GM21528 (cell line): Measurements from ENCODE around the gene RNF126.
A peak's percentile ranks its signal among the peaks of the same experiment; 100 is the strongest.

Source experiments
- ATAC-seq: cut with Tn5 transposase; IDR thresholded peaks from one replicate; pipeline ENCODE4 v1.9.1; 2021; ENCODE audit warnings: mild to moderate bottlenecking, moderate library complexity; ENCODE audit not compliant: unreplicated experiment, low FRiP score

The RNF126 gene

DNA sequence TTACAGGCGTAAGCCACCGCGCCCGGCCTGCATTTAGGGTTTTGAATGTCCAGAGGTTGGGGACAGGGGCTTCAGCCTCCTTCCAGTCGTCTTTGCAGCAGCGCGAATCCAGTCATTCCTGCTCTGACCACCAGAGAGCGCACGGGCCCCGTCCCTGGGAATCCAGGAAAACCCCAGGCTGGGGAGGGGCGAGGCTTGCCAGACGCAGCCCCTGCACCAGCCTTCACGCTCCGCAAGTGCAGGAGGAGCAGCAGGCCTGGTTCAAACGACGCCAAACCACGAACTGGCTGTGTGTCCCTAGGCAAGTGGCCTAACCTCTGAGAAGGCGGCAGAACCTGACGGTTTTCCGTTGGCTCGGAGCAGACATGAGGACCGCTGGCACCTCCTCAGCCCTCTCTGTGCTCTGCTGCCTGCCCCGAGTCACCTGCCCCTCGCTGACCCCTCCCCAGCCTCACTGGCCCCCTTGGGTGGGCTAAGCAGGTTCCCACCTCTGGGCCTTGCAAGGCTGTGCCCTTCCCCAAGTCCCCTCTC lies 2.0 kb upstream of the RNF126 start:
- no peak for ATAC-seq

DNA sequence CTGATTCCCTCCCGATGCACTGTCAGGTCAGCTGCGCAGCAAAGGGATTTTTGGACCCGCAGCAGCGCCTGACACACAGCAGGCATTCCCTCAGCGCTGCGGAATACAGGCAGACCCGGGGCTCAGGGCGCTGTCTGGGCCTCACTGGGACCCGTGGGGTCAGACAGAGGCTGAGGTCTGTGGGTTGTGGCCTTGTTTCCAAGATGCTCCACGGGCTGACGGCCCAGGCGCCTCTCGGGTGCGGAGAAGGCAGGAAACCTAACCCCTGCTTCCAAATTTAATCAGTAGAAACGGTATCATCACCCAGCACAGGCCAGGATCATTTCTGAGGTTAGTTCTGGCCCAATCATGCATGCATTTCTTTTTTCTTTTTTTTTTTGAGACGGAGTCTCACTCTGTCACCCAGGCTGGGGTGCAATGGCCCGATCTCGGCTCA lies 686 bp upstream of the RNF126 start:
- ATAC-seq, result no peak

DNA sequence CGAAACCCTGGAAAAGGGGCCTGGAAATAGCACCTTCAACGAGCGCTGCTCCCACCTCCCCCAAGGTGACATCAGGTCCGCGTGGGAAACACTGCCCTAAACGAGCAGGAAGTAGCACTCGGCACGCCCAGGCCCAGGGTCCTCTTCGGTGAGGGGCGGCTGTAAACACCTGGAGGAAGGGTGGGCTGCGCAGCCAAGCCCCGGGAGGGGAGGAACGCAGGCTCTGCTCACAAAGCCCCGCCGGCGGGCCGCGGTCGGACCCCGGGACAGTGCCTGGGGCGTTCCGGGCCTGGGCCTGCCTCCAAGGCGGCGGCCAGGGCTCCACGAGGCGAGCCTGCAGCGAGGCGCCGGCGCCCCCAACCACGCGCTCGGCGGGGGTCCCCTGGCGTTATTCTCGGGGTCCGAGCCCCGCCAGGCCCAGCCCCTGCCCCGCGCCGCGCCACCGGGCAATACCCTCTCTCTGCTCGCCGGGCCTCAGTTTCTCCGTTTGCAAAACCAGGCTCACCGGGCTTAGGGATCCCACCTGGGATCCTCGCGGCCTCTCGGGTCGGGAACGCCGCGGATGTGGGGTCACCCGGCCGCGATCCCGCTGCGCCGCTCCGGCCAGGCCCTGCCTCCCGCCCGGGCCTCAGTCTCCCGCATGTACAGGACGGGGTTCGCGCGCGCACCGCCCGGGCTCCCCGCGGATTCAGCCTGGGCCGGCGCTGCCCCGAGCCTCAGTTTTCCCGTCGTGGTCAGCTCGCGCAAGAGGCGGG lies 630 bp downstream of the RNF126 start:
- ATAC-seq, result peak; percentile 13

DNA sequence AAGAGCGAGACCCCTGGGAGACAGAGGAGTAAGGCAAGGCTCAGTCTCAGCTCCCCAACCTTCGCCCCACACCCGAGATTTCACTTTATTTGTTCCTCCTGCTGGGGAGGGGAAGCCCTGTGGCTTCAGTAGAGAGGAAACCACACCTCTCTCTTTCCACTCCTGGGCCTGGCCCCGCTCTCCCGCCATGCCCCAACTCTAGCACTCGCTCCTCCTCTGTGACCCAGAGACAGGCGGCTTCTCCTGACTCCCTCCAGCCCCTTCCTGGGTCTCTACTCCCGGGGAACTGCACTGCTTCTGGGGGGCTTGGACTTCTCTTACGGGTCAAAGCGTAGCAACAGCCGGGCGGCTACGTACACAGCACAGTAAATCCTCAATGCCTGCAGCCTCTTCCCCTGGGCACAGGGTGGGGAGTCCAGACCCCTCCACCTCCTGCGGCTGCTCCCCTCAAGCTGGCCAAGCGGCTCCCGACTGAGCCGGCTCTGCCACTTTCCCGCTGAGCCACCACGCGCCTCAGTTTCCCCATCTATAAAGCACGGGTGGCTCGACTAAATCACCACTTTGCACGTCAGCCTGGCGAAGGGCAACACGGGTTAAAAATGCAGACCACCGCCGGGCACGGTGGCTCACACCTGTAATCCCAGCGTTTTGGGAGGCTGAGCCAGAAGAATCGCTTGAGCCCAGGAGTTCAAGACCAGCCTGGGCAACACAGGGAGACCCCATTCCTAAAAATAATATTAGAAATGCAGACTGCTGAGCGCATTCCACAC lies 1.4 kb downstream of the RNF126 start:
- ATAC-seq, result no peak

DNA sequence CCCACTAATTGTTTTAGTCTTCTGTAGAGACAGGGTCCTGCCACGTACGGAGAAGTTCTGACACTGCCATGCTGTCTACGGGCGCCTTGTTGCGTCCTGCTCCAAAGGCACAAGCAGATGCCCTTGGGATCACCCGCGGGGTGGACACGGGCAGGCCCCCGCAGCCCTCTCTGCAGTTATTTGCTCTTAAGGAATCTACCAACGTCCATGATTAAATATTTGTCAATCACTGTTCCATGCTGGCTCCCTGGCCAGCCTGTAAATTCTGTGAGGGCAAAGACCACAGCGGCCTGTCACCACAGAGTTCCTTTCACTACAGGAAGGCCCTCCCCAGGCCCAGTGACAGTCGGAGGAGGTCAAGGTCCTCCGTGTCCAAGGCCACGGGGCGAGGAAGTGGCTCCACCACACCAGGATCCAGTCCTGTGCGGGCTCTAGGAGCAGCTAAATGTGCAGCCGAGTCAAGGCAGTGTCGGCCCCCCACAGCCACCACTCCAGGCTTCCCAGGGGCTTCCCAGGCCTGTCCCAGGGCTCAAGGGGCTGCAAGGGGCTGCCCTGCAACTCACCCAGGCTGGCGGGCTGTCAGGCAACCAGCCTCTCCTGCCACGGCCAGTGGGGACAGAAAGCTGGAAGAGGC lies 2.1 kb downstream of the RNF126 start:
- no peak for ATAC-seq

DNA sequence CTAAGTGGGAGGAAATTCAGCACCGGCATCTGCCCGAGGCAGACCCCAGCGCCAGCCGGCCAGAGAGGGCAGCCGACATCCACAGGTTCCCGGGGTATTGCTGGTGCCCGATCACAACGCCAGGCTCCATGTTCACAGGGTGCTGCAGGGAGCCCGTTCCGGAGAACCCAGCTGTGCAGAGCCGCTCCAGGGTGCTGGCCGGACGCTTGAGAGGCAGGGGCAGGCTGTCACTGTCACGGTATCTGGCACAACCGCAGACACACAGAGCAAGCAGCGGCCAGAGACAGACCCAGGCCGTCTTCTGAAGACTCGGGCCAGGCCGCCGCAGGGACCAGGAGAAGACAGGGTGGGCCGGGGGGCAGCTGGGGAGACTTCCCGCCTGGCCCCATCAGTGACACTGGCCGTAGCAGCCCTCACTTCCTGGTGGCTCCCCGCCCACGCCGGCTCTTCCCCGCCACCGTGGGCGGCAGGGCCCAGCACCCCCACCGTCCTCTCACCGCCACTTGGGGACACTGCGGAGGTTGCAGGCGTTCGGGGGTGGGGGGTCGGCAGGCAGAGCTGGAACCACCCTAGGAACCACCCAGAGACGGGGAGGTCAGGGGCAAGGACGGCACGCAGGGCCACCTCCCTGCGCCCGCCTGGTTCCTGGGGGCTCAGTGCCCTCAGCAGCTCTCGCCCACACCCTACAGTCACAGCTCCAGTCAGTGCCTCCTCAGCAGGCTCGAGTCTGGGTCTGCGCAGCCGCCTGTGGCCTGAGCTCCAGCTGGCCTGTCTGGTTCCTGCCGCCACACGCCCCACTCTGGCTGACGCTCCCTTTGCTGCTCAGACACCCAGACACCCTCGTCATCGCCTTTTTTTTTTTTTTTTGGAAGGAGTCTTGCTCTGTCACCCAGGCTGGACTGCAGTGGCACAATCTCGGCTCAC lies 3.8 kb downstream of the RNF126 start:
- no peak for ATAC-seq

DNA sequence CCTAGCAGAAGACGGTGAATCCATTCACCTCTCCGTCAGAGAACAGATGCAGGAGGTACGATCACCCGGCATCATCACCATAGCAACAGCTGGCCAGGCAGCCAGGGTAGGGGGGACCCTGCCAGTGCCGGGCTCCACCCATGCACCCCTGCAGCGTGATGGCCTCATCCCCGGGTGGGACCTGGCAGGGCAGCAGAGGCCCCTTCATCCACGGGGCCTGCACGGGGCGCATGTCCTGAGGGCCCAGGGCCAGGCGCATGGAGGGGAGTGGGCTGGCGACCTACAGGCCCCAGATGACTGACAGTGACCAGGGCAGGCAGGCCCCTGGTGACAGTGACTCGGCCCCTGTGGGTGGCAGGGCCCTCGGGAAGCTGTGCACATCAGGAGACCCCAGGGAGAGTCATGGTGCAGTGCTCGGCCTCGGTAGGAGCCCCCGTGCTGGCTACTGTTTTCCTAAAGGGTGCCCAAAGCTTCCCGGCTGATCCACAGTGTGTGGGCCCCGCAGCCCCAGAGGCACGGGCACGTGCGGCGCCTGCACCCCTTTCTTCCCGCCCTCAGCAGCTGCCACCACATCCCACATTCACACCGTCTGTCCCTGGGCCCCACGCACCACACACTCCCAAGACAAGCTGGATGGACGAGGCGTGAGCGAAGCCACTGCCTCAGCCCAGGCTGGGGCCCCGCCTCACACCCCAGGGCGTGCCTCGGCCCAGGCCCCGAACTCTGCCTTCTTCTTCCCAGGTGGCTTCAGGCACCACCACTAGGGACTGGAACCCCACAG lies 4.8 kb downstream of the RNF126 start:
- no peak for ATAC-seq

DNA sequence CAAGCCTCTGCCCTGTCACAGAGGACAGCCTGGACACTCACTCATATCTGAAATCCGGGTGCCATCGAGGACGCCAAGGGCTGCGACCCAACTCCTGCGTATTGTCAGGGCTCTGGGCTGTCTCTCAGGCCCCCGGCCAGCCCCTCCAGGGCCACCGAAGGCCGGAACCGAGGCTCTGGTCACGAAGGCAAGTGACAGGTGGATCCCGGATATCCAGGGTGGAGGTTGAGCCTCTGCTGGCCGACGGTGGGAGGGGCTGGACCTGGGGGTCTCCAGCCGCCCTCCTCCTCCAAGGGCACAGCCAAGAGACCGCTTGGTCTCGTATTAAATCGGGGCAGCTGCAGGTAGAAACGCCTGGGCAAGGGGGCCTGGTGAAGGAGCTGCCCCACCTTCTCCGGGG lies 5.4 kb downstream of the RNF126 start:
- no peak for ATAC-seq

DNA sequence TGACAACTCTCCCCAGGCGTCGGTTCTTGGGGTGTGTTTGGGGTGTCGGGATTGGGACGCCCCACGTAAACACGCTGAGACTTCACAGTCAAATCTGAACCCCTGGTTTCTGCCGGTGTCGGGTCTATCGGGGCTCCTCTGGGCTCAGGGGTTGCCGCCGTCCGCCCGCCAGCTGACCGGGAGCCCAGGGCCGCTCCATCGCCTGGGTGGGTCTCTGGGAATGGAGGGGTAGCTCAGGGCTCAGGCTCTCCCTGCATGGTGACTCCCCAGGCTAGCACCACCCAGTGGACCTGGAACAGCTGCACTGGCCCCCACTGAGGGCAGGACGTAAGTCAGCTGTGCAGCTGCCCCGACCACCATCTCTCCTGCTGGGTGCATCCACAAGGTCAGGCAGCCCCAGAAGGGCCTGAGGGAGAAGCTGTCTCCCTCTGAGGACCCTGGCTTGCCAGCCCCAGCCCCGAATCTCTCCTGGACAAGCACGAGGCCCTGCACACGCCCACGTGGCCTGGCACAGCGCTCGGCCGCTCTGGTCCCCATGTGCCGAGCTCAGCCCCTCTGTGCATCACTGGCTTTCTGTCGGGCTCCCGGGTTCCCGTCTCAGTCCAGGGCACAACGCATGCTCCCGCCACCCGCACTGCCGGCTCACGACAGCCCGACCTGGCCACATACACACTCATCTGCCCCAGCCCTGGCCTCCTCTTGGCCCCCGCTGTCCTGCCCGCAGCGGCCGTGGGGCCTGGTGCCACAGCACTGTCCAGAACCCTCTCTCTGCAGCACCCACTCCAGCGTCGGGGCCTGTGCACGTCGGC lies 6.1 kb downstream of the RNF126 start:
- ATAC-seq, result no peak

DNA sequence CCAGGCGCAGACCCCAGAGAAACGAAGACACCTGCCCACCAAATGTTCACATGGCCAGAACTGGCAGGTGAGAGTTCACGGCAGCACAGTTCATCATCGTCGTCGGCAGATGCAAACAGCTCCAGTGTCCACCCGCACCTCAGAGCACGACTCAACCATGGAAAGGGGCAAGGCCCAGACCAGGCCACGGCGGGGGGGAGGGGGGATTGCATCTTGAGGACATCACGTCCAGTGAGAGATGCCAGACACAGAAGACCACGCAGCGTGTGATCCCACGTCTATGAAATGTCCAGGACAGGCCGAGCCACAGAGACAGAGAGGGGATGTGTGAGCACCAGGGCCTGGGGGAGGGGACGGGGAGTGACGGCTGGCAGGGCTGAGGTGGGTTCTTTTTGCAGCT lies 7.3 kb downstream of the RNF126 start:
- no peak for ATAC-seq

DNA sequence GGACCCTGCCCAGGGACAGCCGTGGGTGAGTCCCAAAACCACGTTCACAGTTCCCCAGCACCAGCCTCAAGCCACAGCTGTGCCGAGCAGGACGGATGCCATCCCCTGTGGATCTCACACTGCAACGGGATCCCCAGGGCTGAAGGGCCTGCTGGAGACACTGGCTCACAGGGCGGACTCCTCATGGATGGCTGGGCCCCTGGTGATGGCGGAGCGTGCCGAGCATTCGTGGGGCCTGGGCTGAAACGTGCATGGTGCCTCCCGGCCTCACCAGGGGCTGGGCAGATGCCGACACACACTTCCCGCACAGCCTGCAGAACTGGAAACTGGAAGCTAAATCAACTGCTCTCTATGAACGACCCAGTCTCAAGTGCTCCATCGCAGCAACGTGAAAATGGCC lies 9.6 kb downstream of the RNF126 start:
- ATAC-seq, result no peak

DNA sequence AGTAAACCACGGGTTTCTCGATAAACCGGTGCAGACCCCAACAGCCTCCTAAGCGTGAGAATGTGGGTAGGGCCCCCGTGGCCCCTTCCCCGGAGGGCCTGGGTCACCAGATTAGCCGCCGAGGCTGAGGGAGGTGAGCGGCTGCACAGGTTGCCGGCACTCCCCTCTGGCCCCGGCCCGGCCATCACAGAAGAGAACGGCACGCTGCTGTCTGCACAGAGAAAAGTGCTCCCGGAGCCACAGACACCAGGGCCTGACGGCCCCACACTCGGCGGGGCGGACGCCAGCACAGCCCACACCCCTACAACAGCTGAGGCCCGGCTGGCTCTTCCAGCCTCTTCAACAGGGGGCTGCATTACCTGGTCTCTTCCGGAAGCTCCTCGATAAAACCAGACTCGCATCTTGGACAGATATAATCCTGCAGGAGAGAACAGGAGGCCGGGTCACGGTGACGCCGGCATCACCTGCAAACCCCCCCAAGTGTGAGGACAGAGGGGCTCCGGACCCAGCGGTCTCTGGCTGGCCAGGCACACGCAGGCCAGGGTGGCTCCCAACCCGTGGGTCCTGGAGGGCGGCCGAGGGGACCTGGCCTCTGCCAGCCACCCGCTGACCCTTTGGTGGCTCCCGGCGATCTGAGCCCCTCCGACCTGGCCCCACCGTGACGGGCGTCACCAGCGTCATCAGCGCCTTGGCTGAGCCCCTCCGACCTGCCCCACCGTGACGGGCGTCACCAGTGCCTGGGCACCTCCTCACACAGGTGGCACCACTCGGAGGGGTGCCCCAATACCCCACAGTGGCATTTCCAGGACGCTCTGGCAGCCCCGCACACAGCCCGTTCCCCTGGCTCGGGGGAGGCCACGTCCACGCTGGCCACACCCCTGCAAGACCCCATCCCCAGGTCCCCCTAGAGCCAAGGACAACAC lies 10.3 kb downstream of the RNF126 start:
- no peak for ATAC-seq

DNA sequence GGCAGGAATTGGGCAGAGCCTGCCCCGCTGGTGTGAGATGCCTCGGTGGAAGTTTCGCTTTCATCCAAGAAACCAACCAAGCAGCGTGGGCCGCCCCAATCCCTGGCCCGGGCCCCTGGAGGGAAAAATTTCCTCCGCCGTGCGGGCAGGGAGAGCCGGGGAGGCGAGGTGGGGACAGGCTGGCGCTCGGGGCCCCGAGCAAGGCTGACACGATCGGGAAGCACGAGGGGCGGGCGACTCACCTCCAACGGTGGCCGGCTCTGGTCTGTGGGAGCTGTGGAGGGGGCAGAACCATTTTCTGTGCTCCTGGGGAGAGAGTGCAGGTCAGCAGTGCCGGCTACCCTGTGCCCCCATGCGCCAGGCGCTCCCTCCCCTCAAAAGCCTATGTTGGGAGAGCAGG lies 11.0 kb downstream of the RNF126 start:
- no peak for ATAC-seq

DNA sequence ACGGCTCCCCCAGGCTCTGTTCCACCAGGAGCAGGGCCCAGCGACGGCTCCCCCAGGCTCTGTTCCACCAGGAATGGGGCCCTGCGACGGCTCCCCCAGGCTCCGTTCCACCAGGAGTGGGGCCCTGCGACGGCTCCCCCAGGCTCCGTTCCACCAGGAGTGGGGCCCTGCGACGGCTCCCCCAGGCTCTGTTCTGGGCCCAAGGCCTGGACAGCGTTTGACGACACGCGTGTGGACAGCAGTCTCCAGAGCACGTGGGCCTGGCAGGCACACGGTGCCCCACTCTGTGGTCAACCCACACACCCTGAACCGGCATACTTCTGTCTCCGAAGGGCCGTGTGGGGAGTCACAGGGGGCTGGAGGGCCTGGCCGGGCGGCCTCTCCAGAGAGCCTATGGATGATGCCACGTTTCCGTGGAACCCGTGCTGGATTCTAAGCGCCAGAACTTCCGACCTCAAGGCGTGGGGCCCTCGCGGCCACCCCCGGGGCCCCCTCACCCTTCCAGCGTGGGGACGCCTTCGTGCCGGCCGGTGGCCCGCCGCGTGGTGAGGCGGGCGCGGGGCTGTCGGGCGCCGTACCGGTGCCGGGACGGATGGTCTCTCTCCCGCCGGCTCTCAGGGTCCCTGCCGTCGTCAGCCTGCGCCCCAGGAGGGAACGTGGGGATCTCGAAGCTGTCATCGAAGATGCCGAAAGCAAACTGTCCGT lies 11.7 kb downstream of the RNF126 start:
- no peak for ATAC-seq

DNA sequence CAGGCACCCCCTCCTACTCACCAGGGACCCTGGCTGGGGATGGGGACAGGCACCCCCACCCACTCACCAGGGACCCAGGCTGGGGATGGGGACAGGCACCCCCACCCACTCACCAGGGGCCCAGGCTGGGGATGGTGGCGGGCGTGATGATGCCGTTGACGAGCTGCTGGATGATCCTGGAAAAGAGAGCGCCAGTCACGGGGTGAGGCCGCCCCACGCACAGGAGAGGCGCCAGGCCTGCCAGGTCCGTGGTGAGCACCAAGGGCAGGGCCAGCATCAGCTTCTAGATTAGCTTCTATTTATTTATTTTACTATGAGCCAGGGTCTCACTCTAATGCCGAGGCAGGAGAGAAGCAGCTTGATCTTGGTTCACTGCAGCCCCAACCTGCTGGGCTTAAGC lies 12.9 kb downstream of the RNF126 start:
- ATAC-seq, result no peak

DNA sequence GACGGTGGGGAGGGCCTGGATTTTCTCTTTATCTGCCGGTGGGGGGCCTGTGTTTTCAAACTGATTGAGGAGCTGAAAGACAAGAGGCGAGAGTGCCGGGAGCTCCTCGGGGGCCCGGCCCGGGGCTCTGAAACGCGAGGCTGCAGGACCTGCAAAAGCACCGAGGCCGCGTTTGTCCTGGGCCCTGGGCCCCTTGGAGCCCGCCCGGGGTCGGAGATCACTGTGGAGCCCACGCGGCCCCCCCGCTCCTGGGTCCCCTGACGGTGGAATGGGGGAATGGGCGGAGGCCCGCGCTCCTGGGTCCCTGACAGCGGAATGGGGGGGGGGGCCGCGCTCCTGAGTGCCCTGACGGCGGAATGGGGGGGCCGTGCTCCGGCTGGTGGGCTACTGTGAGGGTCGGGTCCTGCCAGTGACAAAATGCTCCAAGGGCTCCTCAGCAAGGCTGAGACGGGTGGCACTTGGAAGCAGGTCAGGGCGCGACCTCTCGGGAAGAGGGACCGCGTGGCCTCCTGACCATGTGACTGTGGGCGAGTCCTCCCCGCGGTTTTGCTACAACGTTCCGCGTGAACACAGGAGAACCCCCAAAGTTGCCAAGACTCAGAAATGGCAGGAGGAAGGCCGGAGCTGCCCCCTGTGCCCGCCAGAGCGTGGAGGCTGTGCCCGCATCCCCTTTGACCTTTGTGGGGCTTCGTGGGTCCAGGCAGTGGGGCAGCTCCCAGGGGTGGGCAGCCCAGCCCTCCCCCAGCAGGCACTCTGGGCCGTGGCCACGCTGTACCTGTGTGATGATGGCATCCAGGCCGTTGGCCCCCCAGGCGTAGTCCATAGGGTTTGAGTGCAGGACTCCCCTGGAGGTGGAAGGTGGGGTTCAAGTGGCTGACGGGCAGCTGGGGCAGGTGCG lies 13.9 kb downstream of the RNF126 start:
- ATAC-seq, result no peak
